GM19395 (cell line): ENCODE data around the gene FAM161B.

Source experiments
- ATAC-seq: cut with Tn5 transposase; IDR thresholded peaks from one replicate; pipeline ENCODE4 v1.9.1; 2021; ENCODE audit warnings: mild to moderate bottlenecking, moderate library complexity; ENCODE audit not compliant: unreplicated experiment

FAM161B gene

DNA sequence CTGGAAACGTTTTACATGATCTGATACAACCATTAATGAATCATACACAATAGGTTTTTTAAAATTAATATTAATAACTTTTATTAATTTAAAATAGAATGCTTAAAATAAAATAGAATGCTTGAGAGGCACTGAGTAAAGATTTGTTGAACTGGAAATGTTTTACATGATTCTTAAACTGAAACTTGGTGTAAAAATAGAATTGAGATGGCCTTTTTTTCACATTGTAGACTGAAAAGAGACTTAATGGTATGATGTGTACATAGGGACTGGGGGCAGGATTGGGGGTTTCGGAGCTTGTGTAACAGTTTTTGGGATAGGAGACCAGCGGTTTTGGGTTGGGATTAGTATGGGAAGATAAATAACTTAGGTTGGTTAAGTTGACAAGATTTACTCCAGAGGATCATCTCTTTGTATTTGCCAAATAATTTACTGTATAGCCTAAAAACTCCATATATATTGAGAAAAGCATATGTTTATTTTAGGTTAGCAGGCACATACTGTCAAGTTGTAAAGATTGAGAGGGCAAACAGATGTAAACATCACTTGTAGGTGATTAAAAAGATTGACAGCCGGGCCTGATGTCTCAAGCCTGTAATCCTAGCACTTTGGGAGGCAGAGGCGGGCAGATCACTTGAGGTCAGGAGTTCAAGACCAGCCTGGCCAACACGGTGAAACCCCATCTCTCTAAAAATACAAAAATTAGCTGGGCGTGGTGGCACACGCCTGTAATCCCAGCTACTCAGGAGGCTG lies 65.3 kb downstream of the FAM161B start:
- no peak for ATAC-seq
